Measurements from ENCODE around the gene BOC.

DNA sequence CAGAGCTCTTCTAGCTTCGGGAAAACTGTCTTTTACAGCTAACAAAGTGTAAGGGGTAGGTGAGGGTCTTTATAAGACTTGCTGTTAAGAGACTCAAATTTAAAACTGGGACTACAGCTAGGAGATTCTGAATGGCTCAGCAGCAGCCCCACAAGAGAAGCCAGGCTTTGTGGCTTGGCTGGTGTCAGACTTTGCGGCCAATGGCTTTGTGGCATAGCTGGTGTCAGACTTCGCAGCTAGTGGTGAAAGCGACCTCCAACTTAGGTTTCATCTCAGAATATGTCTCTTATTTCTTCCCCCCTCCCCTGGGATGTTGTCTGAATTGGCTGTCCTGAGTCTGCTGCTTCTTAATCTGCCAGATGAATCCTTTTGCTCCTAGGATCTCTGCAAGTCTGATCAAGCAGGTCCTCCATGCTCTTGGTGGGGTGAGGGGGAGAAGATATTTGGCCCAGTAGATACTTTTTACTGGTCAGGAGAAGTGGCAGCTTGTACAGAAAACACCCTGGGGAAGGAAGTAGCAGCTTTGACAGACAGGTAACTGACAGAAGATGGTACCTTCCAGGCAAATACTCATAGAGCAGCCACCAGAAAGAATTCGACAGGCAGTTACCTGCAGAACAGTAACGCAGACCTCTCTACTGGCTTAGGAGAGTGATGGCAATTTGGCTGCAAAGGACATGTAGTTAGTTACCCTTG lies 8.4 kb downstream of the BOC start:
- TF ChIP-seq BRCA1 (IDR thresholded peaks at IDR 0.05; ENCODE audit: low read depth, low read length) (no peak), POLR2AphosphoS5 (IDR thresholded peaks at IDR 0.05; ENCODE audit: low read depth, low read length) (no peak), RFX5 (IDR thresholded peaks at IDR 0.05; ENCODE audit: borderline replicate concordance, low read depth, low read length) (no peak), TAF1 (IDR thresholded peaks at IDR 0.05; ENCODE audit: low read depth, low read length) (no peak)
- TF ChIP-seq, protein P1, sequence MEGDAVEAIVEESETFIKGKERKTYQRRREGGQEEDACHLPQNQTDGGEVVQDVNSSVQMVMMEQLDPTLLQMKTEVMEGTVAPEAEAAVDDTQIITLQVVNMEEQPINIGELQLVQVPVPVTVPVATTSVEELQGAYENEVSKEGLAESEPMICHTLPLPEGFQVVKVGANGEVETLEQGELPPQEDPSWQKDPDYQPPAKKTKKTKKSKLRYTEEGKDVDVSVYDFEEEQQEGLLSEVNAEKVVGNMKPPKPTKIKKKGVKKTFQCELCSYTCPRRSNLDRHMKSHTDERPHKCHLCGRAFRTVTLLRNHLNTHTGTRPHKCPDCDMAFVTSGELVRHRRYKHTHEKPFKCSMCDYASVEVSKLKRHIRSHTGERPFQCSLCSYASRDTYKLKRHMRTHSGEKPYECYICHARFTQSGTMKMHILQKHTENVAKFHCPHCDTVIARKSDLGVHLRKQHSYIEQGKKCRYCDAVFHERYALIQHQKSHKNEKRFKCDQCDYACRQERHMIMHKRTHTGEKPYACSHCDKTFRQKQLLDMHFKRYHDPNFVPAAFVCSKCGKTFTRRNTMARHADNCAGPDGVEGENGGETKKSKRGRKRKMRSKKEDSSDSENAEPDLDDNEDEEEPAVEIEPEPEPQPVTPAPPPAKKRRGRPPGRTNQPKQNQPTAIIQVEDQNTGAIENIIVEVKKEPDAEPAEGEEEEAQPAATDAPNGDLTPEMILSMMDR (IDR thresholded peaks at IDR 0.05; ENCODE audit: control extremely low read depth in 1 of 3, insufficient read depth in 1 of 3, low read depth in 1 of 3, low read length in 3 of 3), result no peak
